HG03159 (cell line): ENCODE data around the gene EGFLAM.
"Not testable (repeated sequence)": the region's sequence is repeated elsewhere in the genome, so short reads cannot be mapped to it uniquely, and the experiment has no call there.

ENCODE experiments used
- ATAC-seq: cut with Tn5 transposase; IDR thresholded peaks from one replicate; pipeline ENCODE4 v1.9.1; 2021; ENCODE audit warnings: mild to moderate bottlenecking, moderate library complexity; ENCODE audit not compliant: unreplicated experiment

EGFLAM gene

DNA sequence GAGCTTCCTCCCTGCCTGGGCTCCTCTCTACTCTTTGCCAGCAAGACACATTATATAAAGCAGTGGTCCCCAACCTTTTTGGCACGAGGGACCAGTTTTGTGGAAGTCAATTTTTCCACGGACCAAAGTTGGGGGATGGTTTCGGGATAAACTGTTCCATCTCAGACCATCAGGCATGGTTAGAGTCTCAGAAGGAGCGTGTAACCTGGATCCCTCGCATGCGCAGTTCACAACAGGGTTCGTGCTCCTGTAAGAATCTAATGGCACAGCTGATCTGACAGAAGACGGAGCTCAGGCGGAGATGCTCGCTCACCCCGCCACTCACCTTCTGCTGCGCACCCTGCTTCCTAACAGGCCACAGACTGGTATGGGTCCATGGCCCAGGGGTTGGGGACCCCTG lies 155.3 kb downstream of the EGFLAM start:
- no peak for ATAC-seq

DNA sequence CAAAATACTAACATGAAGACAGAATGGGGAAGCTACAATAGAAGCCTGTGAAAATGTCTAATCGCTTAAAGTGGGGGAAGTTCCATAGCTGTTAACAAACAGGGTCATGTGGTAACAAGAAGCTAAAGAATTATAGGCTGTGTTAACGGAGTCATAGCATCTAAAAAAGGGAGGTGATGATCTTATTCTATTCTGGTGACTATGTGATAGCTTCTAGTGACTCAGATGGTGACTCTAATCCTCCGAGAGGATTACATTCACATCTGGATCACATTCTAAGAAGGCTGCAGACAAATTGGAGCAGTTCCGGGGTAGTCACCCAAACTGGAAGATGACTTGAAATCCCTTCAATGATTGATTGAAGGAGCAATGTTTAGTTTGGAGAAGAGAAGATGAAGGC lies 156.0 kb downstream of the EGFLAM start:
- ATAC-seq = no peak

GRCh38 chr5:38415772-38416171 lies 157.4 kb downstream of the EGFLAM start:
- ATAC-seq = not testable (repeated sequence)

DNA sequence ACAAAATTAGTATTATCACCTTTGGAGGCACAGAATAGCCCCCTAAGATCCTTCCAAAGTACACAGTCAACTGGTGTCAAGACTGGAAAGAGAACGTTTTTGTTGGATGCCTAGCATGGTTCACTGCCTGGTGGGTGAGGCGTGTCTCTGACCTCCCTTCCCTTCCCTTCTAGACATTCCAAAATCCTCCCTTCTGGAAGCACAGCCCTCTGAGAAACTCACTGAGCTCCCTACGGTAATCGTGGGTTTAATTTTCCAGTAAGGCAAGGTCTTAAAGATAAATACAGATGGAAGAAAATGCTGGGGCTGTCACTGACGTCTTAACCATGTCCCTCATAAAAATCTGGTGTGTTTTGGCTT lies 159.3 kb downstream of the EGFLAM start:
- ATAC-seq = no peak

GRCh38 chr5:38420246-38420645 lies 161.9 kb downstream of the EGFLAM start:
- no peak for ATAC-seq

GRCh38 chr5:38420691-38421390 lies 162.5 kb downstream of the EGFLAM start:
- ATAC-seq = peak; percentile 83

DNA sequence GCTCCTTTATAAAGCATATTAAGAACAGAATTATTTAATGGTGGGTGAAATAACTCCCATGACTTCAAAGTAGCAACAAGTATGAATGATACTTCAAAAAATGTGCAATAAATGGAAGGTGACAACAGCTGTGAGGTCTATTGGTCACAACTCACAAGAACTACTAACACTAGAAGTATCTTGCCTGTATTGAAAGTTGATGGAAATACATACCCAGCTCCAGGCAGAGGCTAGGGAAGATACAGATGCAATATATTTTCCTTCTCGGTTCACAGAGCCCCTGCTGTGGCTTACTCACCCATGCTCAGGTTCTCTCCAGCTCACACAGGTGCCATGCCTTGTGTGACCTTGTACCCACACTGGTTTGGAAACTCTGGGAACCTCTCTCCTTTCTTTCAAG lies 164.3 kb downstream of the EGFLAM start:
- no peak for ATAC-seq

DNA sequence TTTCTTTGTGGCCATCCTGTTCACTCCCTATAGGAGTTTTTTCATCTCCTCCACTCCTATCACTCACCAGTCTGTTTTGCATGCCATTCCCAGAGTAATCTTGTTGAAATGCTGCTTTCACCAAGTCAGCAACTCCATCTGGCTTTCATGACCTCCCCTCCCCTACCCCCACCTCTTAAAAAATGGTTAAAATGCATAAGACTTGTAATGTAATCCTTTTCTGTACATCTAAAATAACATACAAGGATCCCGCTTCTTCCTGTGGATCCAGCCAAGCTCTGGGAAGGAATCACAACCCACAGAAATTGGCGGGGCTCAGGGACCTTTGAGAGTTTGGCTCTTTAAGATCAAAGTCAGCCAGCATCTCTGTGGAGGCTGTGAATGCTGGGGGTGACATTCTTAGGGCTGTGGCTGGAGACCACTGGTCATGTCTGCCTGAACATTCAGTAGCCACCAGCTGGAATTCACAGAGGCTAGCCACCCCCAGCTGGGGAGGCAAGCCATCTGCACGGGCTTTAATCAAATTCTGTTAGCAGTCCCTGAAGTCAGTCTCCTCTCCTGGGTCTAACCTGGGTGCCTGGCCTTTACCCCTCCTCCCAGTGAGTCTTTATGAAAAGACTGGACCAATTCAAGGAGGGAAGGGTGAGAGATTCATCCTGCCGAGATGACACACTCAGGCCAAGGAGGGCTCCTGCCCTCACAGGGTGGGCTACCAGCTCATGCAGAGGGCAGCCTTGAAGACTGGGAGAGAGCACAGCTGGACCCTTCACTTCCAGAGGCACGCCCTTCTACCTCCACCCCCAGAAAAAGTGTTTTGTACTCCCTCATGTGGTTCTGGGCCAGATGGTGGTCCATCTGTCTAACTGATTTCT lies 165.2 kb downstream of the EGFLAM start:
- ATAC-seq = no peak

DNA sequence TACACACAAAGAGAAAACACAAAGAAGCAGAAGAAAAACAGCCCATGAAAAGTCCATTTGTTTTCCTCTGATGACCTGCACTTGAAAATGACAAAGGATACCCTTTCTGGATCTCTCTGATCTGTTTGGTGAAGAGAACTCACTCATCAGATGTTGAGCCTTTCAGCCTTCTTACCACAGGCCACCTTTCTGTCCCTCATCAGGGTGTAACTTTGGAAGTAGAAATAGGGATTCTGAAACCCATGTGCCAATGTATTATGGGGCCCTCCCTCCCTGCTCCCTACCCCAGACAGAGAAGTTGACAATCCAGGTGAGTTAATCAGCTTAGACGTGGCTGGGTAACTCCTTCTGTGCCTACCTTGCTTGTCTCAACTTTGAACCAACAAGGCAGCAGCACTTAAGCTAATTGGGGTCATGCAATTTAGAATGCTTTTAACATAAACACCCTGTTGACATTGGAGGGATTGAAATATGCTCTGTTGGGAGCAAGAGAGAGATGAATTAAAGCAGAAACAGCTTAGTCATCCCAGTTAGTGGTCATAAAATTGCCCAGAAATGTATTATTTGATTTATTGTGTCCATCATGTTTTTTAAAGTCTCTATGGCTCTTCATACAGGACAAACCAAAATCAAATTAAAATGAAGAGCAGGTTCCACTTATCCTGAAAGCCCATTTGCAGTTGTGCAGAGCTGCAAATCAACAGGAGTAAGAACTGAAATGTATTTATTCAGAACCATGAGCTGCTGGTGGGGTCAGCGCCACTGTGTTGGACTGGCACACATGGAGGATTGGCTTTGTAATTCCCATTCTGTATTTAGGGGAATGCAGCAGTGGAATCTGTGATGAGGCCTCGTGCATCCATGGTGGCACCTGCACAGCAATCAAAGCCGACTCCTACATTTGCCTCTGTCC lies 166.0 kb downstream of the EGFLAM start:
- ATAC-seq = no peak

- no peak for ATAC-seq
These were observed 168.1 kb downstream of the EGFLAM start for GRCh38 chr5:38426490-38426889.

DNA sequence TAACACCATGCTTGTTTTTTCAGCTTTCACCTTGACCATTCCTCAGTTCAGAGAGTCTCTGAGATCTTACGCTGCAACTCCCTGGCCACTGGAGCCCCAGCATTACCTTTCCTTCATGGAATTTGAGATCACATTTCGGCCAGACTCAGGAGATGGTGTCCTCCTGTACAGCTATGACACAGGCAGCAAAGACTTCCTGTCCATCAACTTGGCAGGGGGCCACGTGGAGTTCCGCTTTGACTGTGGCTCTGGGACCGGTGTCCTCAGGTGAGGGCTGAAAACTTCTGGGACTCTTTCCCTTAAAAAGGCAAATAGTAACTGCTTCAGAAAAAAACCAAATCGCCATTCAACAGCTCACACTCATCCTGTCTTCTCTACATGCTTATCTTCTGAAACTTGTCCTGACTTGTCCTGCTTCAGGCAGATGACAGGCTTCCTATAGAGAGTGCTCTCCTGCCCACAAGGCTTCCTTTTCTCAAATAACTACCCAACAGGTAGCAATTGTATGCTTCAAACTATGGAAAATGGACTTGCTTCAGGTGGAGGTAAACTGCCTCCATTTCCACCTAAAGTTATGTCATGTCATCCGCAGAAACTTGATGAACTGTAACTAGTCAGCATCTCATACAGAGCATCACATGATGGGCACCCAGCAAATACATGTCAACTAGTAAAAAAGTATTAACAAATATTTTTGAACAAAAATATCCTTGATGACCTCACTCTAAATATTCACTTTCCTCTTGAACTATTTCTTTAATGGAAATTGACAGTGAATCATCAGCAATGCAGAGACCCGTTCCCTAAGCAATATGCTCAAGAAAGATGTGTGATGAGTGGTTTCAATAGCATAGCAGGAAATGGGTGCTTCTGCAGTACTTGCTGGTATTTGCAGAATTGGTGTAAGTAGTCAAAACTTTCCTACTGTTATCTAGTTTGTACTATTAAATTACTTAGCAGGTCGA lies 168.9 kb downstream of the EGFLAM start:
- no peak for ATAC-seq

DNA sequence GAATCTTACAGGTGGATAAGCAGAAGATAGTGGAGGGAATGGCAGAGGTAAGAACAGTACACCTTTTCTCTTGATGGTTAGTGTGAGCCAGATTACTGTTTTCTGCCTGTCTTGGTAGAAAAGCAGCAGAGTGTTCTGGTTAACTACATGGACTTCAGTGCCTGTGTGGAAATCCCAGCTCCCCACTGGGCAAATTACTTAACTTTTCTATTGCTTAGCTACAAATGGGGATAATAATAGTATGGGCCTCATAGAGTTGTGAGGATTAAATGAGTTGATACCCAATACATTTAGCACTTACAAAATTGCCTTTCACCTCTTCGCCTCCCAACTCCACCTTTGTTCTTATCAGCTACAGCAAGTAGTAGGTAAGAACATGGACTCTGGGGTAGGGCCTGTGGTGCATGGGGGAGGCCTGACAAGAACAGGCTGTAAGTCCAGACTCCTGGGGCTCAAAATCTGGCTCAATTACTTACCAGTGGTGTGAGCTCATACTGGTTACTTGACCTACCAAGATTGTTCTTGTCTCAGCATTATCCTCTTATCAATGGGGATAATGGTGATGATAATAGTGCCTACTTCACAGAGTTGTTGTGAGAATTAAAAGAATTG lies 173.0 kb downstream of the EGFLAM start:
- ATAC-seq = no peak

DNA sequence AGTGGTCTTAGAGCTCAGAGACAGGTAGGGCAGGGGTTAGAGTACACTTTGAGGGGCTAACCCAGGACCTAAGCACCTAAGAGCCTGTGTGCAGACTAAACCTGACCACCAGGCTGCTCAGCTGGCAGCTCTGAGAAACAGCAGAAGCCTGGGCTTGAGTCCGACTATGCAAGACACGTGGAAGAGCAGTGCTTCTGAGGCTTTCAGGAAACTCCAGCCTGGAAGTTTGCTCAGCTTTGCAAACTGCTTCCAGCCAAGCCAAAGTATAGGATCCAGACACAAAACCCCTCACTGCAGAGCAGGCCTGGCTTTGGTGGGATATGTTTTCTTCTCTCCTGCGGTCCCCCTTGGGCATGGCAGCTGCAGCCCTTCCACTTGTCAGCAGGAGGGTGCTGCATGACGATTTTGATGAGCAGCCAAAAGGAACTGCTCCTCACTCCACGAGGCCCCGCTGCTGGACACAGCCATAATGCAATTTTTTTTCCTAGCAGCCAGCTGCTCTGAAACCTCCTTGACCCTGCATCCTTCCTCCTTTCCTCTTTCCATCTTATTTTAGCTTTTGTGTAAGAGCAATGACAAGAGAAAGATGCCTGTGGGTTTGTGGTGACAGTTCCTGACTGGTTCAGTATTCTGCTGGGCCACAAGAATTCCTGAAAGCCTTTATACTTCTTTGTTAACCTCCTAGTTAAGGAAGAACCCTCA lies 175.0 kb downstream of the EGFLAM start:
- no peak for ATAC-seq

DNA sequence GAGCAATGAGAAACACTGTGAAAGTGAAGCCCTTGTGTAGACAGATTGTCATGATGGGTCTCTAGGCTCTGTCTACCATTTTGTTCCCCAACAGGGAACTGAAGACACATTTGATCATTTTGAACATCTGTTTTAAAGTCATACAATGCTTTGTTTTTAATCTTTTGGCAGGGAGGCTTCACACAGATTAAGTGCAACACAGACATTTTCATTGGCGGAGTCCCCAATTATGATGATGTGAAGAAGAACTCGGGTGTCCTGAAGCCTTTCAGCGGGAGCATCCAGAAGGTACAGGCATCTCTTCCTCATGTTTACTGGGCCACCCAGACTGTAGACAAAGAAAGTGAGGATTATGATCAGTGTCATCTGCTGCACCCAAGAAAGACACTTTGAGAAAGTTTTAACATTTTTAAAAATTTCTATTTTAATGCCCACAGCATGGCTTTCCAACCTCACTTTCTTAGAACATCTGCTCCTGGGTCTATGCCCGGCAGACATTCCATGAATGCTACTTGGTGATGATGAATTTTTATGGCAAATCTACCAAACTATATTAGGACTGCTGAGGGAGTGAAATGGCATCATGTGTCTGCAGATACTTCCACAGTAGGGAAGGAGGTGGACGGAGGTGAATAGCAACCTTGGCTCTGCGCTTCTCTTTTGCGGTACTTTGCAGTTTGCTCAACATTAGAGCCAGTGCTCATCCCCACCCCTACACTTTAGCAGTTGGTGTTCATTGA lies 176.8 kb downstream of the EGFLAM start:
- no peak for ATAC-seq

- no peak for ATAC-seq
These were observed 180.4 kb downstream of the EGFLAM start for GRCh38 chr5:38438757-38439156.

DNA sequence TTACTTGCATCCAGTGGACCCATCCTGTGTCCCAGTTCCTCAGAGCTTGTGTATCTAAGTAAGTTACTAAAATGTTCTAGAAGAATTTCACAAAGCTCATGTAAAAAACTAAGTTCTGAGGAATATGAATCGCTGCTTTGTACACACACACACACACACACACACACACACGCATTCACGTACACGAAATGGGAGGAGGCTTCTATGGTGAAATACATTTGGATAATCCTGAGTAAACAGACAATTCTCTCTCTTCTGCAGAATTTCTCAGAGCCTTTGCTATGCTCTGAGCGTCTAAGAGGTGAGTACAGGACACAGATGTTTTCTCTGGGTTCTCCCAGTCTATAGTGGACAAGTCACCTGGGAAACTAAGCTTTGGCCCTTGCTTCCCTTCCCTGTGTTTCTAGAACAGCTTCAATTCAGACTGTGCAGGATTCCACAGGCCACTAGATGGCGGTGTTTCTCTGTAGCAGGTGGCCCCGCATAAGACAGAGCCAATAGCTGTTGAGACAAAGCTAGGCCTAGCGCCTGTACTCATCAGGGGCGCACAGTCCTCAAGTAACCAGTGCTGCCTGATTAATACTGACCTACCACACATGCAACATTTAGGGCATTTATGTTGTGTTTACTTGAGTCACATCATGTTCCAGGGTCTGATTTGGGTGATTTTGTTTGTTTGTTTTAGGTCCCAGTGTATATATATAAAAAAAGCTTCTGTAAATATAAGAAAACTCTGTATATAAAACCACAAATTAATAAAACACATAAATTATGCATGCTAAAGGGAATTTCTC lies 183.3 kb downstream of the EGFLAM start:
- peak; percentile 99 for ATAC-seq

DNA sequence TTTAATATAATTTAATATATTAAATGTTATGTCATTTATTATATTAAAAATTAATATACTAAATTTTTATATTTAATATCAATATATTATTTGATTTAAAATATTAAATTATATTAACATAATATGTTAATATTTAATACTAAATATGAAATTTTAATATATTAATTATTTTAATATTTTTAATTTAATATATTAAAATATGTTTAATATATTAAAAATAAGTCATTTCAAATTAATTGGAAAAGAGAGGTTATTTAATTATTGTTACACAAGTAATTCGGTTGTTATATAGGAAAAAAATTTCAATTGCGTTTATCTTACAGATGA lies 183.9 kb downstream of the EGFLAM start:
- no peak for ATAC-seq

DNA sequence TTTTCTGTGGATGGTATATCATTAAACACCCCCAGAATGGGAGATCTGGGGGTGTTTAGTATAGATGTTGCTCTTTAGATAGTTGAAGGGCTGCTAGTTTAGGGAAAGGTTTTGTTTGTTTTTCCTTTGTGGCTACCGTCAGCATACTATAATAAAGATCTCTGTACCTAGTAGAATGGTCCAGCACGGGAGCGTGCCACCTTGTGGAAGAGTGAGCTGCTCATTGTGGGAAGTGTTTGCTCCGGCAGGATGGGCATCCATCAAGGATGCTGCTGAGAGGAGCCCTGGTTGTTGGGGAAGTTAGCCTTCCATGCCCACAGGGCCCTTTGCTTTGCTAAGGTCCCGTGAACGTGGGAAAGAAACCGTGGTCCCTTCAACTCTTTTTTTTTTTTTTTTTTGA lies 185.0 kb downstream of the EGFLAM start:
- ATAC-seq = no peak
